Measurements from ENCODE around the gene TULP4. TPM values are rescaled to one million over a fixed set of nuclear protein-coding genes. Genes with fewer than 3 reads are reported as not detected.
A peak's percentile ranks its signal among the peaks of the same experiment; 100 is the strongest.

Gene TULP4
- total RNA-seq, 4 donors from 2014 or later: 59.8 to 99.2 (median 88.6) TPM

DNA sequence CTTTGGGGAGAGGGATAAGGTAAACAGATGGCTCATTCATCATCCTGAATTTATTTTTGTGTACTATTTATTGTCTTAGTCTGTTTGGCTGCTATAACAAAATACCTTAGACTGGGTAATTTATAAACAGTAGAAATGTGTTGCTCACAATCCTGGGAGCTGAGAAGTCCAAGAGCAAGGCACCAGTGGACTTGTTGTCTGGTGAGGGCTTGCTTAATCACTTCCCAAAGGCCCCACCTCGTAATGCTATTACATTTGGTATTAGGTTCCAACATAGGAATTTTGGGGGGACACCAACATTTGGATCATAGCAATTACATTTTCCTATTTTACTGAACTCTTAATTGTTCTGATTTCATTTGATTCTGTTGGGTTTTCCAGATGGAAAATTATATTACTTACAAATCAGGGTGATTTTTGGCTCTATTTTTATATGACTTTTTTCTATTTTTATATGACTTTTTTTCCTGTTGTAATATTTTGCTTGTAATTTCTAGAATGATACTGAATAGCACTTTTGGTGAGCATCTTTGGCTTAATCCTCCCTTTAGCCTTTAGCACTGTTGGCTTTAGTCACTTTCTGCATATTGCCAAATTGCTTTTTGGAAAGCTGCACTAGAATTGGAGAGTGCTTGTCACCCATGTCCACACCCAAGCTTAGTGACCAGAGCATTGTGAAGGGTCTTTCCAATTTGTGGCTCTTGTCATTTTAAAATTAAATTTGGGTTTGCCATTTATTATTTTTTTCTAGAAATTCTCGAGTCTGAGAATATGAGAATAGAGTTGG, 43.7 kb upstream of the TULP4 start:
- Histone ChIP-seq H3K27ac (peak overlapping the region in 1 of 4 donors; percentile 10), H3K36me3 (peaks cover 0 to 4% of the 10 kb centered on the region in 2 donors), H3K4me1 (peaks cover 21 to 23% of the 10 kb centered on the region in 2 donors), H3K4me3 (no peak overlapping the region), H3K27me3 (no peaks in the 10 kb centered on the region), H3K9me3 (no peaks in the 10 kb centered on the region)
- DNase-seq (no peak), ATAC-seq (peak in 1 of 2 donors; percentile 36)
- TF ChIP-seq, protein P1, sequence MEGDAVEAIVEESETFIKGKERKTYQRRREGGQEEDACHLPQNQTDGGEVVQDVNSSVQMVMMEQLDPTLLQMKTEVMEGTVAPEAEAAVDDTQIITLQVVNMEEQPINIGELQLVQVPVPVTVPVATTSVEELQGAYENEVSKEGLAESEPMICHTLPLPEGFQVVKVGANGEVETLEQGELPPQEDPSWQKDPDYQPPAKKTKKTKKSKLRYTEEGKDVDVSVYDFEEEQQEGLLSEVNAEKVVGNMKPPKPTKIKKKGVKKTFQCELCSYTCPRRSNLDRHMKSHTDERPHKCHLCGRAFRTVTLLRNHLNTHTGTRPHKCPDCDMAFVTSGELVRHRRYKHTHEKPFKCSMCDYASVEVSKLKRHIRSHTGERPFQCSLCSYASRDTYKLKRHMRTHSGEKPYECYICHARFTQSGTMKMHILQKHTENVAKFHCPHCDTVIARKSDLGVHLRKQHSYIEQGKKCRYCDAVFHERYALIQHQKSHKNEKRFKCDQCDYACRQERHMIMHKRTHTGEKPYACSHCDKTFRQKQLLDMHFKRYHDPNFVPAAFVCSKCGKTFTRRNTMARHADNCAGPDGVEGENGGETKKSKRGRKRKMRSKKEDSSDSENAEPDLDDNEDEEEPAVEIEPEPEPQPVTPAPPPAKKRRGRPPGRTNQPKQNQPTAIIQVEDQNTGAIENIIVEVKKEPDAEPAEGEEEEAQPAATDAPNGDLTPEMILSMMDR (IDR thresholded peaks at IDR 0.05 in 4 of 5, conservative IDR thresholded peaks at IDR 0.05 in 1 of 5): no peak
- TF ChIP-seq POLR2A (IDR thresholded peaks at IDR 0.05): no peak
- intact Hi-C loops (cut with DNase I; ENCODE audit: low total_unique reads) (no loop called here), in situ Hi-C loops (cut with MboI; ENCODE audit: low sequenced_read_pairs in 4 of 4) (no loop called here)

DNA sequence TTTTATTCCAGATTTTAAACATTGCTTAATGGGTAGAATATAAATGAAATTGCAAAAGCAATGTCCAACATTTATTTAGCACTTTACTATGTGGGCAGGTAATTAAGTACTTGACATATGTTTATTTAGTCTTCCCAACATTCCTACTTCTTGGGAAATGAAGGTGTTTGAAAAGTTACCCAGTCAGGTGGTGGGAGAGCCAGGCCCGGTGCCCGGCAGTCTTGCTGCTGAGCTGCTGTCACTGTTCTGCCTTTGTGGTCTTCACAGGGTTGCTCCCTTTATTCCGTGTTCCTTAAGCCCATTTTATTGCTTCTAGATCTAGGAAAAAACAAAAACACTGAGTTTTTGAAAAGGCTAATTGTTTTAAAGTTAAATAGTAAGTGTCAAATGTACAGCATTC, 42.6 kb upstream of the TULP4 start:
- TF ChIP-seq POLR2A (IDR thresholded peaks at IDR 0.05): no peak
- TF ChIP-seq, protein P1 (IDR thresholded peaks at IDR 0.05 in 4 of 5, conservative IDR thresholded peaks at IDR 0.05 in 1 of 5): no peak
- Histone ChIP-seq H3K4me3 (no peak overlapping the region), H3K27ac (peak overlapping the region in 1 of 4 donors; percentile 10), H3K9me3 (no peaks in the 10 kb centered on the region), H3K4me1 (peaks cover 21 to 23% of the 10 kb centered on the region in 2 donors), H3K36me3 (peaks cover 0 to 4% of the 10 kb centered on the region in 2 donors), H3K27me3 (no peaks in the 10 kb centered on the region)
- ATAC-seq (no peak), DNase-seq (no peak)
- in situ Hi-C loops (cut with MboI; ENCODE audit: low sequenced_read_pairs in 4 of 4) (no loop called here), intact Hi-C loops (cut with DNase I; ENCODE audit: low total_unique reads) (no loop called here)

DNA sequence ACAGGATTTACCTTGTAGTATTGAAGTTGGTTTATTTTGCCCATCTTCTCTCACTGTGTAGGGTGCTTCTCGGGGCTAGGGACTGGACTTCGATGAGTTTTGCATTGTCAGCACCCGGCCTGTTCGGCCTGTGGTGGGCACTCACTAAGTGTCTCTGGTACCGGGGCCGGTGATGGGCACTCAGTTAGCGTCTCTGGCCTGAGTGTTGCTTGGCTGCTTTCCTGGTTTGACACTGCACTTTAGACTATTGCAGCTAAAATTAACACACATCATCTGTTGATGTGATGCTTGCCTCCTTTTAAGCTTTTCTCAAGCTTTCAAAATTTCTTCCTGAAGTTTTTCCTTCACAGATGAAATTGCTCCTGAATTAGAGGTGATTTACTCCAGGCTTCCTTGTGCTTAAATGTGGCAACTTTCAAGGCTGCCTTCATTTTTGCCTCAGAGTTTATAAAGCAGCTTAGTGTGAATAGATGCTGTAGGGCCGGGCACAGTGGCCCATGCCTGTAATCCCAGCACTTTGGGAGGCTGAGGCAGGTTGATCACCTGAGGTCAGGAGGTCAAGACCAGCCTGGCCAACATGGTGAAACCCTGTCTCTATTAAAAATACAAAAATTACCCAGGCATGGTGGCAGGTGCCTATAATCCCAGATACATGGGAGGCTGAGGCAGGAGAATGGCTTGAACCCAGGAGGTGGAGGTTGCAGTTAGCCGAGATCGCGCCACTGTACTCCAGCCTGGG, 41.7 kb upstream of the TULP4 start:
- no peaks in the 10 kb centered on the region for H3K9me3 ChIP-seq
- H3K27ac ChIP-seq: no peak overlapping the region
- intact Hi-C loops (cut with DNase I; ENCODE audit: low total_unique reads): no loop called here
- TF ChIP-seq, protein P1 (IDR thresholded peaks at IDR 0.05 in 4 of 5, conservative IDR thresholded peaks at IDR 0.05 in 1 of 5): no peak
- no peak for TF ChIP-seq POLR2A (IDR thresholded peaks at IDR 0.05)
- ATAC-seq (no peak), DNase-seq (no peak)
- in situ Hi-C loops (cut with MboI; ENCODE audit: low sequenced_read_pairs in 4 of 4): no loop called here
- H3K4me1 ChIP-seq: peaks cover 21 to 23% of the 10 kb centered on the region in 2 donors
- no peak overlapping the region for H3K4me3 ChIP-seq
- H3K36me3 ChIP-seq: peaks cover 0 to 4% of the 10 kb centered on the region in 2 donors
- H3K27me3 ChIP-seq: no peaks in the 10 kb centered on the region

DNA sequence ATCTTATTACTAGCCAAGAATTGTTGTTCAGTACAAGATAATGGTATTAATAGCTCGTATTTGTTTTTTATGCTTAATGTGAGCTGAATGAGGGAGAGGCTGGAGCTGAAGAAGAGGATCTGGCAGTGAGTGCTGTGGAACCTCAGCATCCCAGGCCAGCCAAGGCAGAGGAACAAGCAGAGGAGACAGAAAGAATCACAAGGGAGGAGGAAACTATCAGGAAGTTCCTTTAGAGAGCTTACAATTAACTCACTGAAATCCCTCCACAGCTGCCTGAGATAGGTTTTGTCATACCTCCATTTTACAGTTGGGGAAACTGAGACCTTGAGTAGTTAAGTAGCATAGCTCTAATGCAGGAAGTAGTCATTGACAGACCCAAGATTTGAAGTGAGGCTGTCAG, 39.9 kb upstream of the TULP4 start:
- no peak for TF ChIP-seq POLR2A (IDR thresholded peaks at IDR 0.05)
- TF ChIP-seq, protein P1 (IDR thresholded peaks at IDR 0.05 in 4 of 5, conservative IDR thresholded peaks at IDR 0.05 in 1 of 5): no peak
- Histone ChIP-seq H3K27ac (no peak overlapping the region), H3K27me3 (no peaks in the 10 kb centered on the region), H3K9me3 (no peaks in the 10 kb centered on the region), H3K4me3 (no peak overlapping the region), H3K4me1 (peaks cover 21 to 23% of the 10 kb centered on the region in 2 donors), H3K36me3 (peaks cover 0 to 4% of the 10 kb centered on the region in 2 donors)
- intact Hi-C loops (cut with DNase I; ENCODE audit: low total_unique reads) (no loop called here), in situ Hi-C loops (cut with MboI; ENCODE audit: low sequenced_read_pairs in 4 of 4) (no loop called here)
- no peak for ATAC-seq
- DNase-seq: no peak

Data from gastrocnemius medialis (tissue), 4 donors.